Measurements from ENCODE around the gene SOWAHB. TPM values are rescaled to one million over a fixed set of nuclear protein-coding genes. Genes with fewer than 3 reads are reported as not detected.

Gene SOWAHB
- under 1 TPM in 8 of 10 donors, not detected in 2; 0.07 to 0.39 (median 0.09) TPM for polyA plus RNA-seq (ENCODE audit: insufficient read length in 10 of 10)
- long read RNA-seq, donor 1: 0 reads
- long read RNA-seq, donor 2: 0 reads
- long read RNA-seq, donor 3: 0 reads
- long read RNA-seq, donor 4: 0 reads
- long read RNA-seq, donor 5: 0 reads
- long read RNA-seq, donor 6: 0 reads
- long read RNA-seq, donor 7, partial matches to known transcripts: 0 of 1 reads
- long read RNA-seq, donor 7, other reads (novel, unspliced or antisense): 0 of 1 reads
- long read RNA-seq, donor 8: 0 reads
- long read RNA-seq, donor 9: 0 reads

GRCh38 chr4:76897536-76898384, at the start of gene SOWAHB:
SOWAHB (minus strand) TSS chr4:76898144; CDS start chr4:76897849, 295 bp downstream.
- DNase-seq: peak in 1 of 3 donors; percentile 7

GRCh38 chr4:76947369-76947768, 49.4 kb upstream of the SOWAHB start:
- no peak for DNase-seq

GRCh38 chr4:76943790-76944189, 45.8 kb upstream of the SOWAHB start:
- DNase-seq: no peak

GRCh38 chr4:76943129-76943620, 45.2 kb upstream of the SOWAHB start:
- DNase-seq: no peak

GRCh38 chr4:76939184-76939583, 41.2 kb upstream of the SOWAHB start:
- DNase-seq: no peak

- no peak for DNase-seq
Measured at GRCh38 chr4:76931576-76932276, 33.8 kb upstream of the SOWAHB start.

- no peak for DNase-seq
Measured at GRCh38 chr4:76931087-76931486, 33.1 kb upstream of the SOWAHB start.

GRCh38 chr4:76930685-76931084, 32.7 kb upstream of the SOWAHB start:
- DNase-seq: no peak

- DNase-seq: no peak
Measured at GRCh38 chr4:76926841-76927240, 28.9 kb upstream of the SOWAHB start.

GRCh38 chr4:76923619-76924357, 25.8 kb upstream of the SOWAHB start:
- DNase-seq: no peak

- no peak for DNase-seq
Measured at GRCh38 chr4:76920715-76921114, 22.8 kb upstream of the SOWAHB start.

- no peak for DNase-seq
Measured at GRCh38 chr4:76909711-76910110, 11.8 kb upstream of the SOWAHB start.

GRCh38 chr4:76905521-76905920, 7.6 kb upstream of the SOWAHB start:
- peak in 1 of 3 donors; percentile 68 for DNase-seq

GRCh38 chr4:76904646-76905190, 6.8 kb upstream of the SOWAHB start:
- no peak for DNase-seq

GRCh38 chr4:76902233-76902890, 4.4 kb upstream of the SOWAHB start:
- DNase-seq: no peak

GRCh38 chr4:76898949-76899645, 1.2 kb upstream of the SOWAHB start:
- DNase-seq: no peak

GRCh38 chr4:76898385-76898692, 395 bp upstream of the SOWAHB start:
- DNase-seq: peak in 2 of 3 donors; percentile 10 to 37

- DNase-seq: peak in 2 of 3 donors; percentile 40 to 71
Measured at GRCh38 chr4:76896614-76897535, 1.1 kb downstream of the SOWAHB start.

GRCh38 chr4:76896048-76896447, 1.9 kb downstream of the SOWAHB start:
- no peak for DNase-seq

Data from muscle of back (tissue), 13 donors.